OCI-M2 (cell line): Measurements from ENCODE around the gene RABGAP1L.
"Not testable (repeated sequence)": the region's sequence is repeated elsewhere in the genome, so short reads cannot be mapped to it uniquely, and the experiment has no call there.

Source experiments
- DNase-seq: peaks from one replicate; lab custom pipeline; 2025; ENCODE audit not compliant: unreplicated experiment; lab: John Stamatoyannopoulos, UW

RABGAP1L gene

DNA sequence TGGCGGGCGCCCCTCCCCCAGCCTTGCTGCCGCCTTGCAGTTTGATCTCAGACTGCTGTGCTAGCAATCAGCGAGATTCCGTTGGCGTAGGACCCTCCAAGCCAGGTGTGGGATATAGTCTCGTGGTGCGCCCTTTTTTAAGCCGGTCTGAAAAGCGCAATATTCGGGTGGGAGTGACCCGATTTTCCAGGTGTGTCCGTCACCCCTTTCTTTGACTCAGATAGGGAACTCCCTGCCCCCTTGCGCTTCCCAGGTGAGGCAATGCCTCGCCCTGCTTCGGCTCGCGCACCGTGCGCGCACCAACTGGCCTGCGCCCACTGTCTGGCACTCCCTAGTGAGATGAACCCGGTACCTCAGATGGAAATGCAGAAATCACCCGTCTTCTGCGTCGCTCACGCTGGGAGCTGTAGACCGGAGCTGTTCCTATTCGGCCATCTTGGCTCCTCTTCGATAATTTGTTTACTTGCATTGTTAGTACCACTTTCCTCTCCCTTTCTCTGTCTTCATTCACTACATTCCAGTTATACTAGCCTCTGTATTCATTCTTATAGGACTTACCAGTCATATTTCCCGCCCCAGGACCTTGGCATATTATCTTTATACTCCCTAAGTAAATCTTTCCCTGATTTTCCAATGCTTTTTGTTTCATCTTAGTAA, 79.7 kb downstream of the RABGAP1L start:
- not testable (repeated sequence) for DNase-seq

DNA sequence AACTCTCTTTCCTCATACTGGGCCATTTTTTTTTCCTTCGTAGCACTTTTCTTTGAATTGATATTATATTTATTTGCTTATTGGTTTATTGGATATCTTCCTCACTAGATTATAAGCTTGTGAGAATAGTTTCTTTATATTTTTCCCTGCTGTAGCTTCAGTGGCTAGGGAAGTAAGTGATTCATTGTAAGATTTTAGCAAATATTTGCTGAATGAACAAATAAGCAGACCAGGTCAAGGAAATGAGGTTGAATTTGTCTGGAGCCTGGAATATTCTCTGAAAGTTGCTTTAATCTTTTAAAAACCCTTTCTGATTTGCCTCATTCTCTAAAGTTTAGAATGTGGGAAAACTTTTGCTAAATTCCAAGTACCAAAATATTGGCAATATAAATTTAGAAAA, 80.2 kb downstream of the RABGAP1L start:
- no peak for DNase-seq

GRCh38 chr1:174242856-174243255, 83.5 kb downstream of the RABGAP1L start:
- DNase-seq: no peak

DNA sequence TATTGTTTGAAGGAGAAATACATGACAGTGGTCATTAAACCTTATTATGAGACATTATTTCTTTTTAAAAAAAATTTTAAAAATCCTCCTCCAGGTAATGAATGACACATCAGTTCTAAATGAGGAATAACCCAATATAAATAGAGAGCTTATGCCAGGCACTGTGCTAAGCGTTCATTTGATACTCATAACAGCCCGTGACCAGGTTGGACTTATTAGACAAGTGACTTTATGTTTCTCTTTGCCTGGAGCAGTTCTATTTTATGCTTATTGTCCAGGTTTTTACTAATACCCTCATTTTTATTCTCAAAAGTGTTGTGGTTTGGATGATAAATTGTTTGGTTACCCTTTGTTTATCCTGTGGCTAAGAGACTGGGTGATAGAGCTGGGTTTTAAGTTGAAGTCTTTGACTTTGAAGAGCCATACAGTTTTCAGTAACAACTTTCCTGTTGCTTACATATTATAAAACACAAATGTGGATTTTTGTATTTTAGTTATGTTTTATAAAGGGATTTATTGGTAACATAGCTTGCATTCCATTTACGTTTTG, 84.2 kb downstream of the RABGAP1L start:
- DNase-seq: no peak

GRCh38 chr1:174244017-174244416, 84.7 kb downstream of the RABGAP1L start:
- DNase-seq: no peak

GRCh38 chr1:174247472-174247871, 88.2 kb downstream of the RABGAP1L start:
- no peak for DNase-seq

- DNase-seq: no peak
Observed at GRCh38 chr1:174248041-174248440, 88.7 kb downstream of the RABGAP1L start.

- DNase-seq: not testable (repeated sequence)
Observed at GRCh38 chr1:174256386-174256785, 97.1 kb downstream of the RABGAP1L start.

DNA sequence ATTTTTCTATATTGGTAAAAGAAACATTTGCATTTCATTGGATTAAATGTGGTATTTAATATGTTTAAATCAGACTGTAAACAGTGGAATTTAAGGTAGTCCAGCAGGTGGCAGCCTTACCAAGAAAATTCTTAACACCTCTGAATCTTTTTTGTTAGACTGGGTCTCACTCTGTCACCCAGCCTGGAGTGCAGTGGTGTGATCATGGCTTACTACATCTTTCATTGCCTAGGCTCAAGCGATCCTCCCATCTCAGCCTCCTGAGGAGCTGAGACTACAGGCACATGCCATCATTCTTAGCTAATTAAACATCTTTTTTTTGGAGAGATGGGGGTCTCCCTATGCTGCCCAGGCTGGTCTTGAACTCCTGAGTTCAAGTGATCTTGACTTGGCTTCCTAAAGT, 98.8 kb downstream of the RABGAP1L start:
- no peak for DNase-seq

- no peak for DNase-seq
Observed at GRCh38 chr1:174262349-174263241, 103.3 kb downstream of the RABGAP1L start.

DNA sequence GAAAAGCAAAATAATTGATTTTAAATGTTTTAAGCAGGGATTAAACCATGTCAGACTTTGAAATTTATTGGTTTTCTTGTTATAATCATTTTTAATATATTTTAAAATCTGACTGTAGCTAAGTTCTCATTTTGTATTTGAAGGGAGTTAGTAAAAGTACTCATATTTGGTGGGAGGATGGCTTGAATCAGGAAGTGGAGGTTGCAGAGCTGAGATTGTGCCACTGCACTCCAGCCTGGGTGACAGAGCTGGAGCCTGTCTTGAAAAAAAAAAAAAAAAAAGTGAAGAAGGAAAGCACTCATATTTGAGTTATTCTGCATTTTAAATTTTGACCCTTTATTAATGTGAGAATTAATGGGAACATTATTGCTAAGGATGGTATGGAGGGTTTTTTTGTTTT, 106.0 kb downstream of the RABGAP1L start:
- no peak for DNase-seq

- DNase-seq: no peak
Observed at GRCh38 chr1:174266476-174266875, 107.2 kb downstream of the RABGAP1L start.

GRCh38 chr1:174266991-174267612, 107.8 kb downstream of the RABGAP1L start:
- DNase-seq: no peak

DNA sequence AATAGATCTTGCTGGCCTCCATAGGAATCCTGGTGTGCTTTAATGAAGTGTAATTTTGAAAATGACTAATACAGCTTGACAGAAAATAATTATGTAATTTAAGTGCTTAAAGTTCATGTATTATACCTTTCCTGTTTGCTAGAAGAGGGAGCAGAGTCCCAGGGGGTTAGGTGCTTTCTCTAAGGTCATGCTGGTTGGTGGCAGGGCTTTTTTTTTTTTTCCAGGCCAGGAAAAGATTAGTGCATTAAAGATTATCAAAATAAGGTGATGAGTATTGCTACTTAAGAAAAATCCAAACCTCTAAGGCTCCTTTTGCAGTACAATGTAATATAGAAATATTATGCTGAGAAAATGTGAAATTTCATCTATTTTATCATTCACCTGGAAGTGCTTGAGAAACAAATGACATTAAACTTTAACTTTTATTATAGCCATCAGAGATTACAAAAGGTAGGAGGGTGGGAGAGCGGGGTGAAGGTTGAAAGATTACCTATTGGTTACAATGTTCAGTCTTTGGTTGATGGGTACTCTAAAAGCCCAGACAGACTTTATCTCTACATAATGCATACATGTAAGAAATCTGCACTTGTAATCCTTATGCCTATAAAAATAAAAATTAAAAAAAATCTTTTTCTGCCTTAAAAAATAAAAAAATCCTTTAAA, 110.8 kb downstream of the RABGAP1L start:
- DNase-seq: no peak

- no peak for DNase-seq
Observed at GRCh38 chr1:174273190-174273589, 113.9 kb downstream of the RABGAP1L start.

GRCh38 chr1:174273776-174274175, 114.5 kb downstream of the RABGAP1L start:
- no peak for DNase-seq

GRCh38 chr1:174274452-174274851, 115.1 kb downstream of the RABGAP1L start:
- no peak for DNase-seq

GRCh38 chr1:174274884-174275283, 115.6 kb downstream of the RABGAP1L start:
- DNase-seq: no peak

GRCh38 chr1:174276087-174276486, 116.8 kb downstream of the RABGAP1L start:
- DNase-seq: no peak

GRCh38 chr1:174284052-174284451, 124.7 kb downstream of the RABGAP1L start:
- DNase-seq: no peak

DNA sequence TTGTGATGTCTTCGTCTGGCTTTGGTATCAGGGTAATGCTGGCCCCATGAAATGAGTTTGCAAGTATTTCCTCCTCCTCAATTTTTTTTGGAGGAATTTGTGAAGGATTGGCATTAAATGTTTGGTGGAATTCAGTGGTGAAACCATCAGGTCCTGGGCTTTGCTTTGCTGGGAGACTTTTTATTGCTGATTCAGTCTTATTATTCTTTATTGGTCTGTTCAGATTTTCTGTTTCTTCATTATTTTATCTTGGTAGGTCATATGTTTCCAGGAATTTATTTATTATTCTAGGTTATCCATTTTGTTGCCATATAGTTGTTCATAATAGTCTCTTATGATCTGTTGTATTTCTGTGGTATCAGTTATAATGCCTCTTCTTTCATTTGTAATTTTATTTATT, 126.7 kb downstream of the RABGAP1L start:
- no peak for DNase-seq
